SK-N-DZ (cell line): ENCODE results near the gene RASIP1.
"Not testable (repeated sequence)": the region's sequence is repeated elsewhere in the genome, so short reads cannot be mapped to it uniquely, and the experiment has no call there.

ENCODE experiments used
- DNase-seq: peaks from one replicate; pipeline ENCODE4 v3.0.0-alpha.2; 2015; ENCODE audit warnings: low spot score

Gene RASIP1

GRCh38 chr19:48713041-48713863 is 27.2 kb downstream of the RASIP1 start:
- peak; percentile 40 for DNase-seq

- DNase-seq = no peak
Measured at GRCh38 chr19:48711106-48711662, 29.2 kb downstream of the RASIP1 start.

GRCh38 chr19:48708471-48708870 is 31.9 kb downstream of the RASIP1 start:
- DNase-seq = no peak

GRCh38 chr19:48705431-48705830 is 35.0 kb downstream of the RASIP1 start:
- DNase-seq = no peak

- no peak for DNase-seq
Measured at GRCh38 chr19:48703316-48703715, 37.1 kb downstream of the RASIP1 start.

- no peak for DNase-seq
Measured at GRCh38 chr19:48702701-48703100, 37.7 kb downstream of the RASIP1 start.

GRCh38 chr19:48698046-48698445 is 42.4 kb downstream of the RASIP1 start:
- DNase-seq = no peak

GRCh38 chr19:48696353-48697010 is 43.9 kb downstream of the RASIP1 start:
- DNase-seq = no peak

GRCh38 chr19:48695743-48696352 is 44.6 kb downstream of the RASIP1 start, which contains the start of gene FUT2:
Gene FUT2, plus strand, starts transcription at chr19:48695971. Its CDS starts 6,986 bp downstream, at chr19:48702957.
- DNase-seq = no peak

GRCh38 chr19:48693629-48694028 is 46.8 kb downstream of the RASIP1 start:
- not testable (repeated sequence) for DNase-seq

GRCh38 chr19:48689449-48689848 is 51.0 kb downstream of the RASIP1 start:
- no peak for DNase-seq

- no peak for DNase-seq
Measured at GRCh38 chr19:48687776-48688175, 52.6 kb downstream of the RASIP1 start.

- not testable (repeated sequence) for DNase-seq
Measured at GRCh38 chr19:48686637-48687036, 53.8 kb downstream of the RASIP1 start.

GRCh38 chr19:48686088-48686487 is 54.3 kb downstream of the RASIP1 start:
- no peak for DNase-seq

GRCh38 chr19:48685583-48685982 is 54.8 kb downstream of the RASIP1 start:
- DNase-seq = no peak

GRCh38 chr19:48683349-48683748 is 57.1 kb downstream of the RASIP1 start:
- peak; percentile 49 for DNase-seq

GRCh38 chr19:48681127-48681470 is 59.3 kb downstream of the RASIP1 start:
- DNase-seq = no peak

GRCh38 chr19:48680436-48681126 is 59.8 kb downstream of the RASIP1 start:
- no peak for DNase-seq

GRCh38 chr19:48680006-48680405 is 60.4 kb downstream of the RASIP1 start:
- not testable (repeated sequence) for DNase-seq

- DNase-seq = no peak
Measured at GRCh38 chr19:48678201-48678600, 62.2 kb downstream of the RASIP1 start.

- no peak for DNase-seq
Measured at GRCh38 chr19:48676887-48677286, 63.5 kb downstream of the RASIP1 start.

GRCh38 chr19:48676487-48676886 is 63.9 kb downstream of the RASIP1 start:
- no peak for DNase-seq
